HepG2 (cell line): ENCODE results near the gene RNU5B-1. TPM values are rescaled to one million over a fixed set of nuclear protein-coding genes. Genes with fewer than 3 reads are reported as not detected.
A peak's percentile ranks its signal among the peaks of the same experiment; 100 is the strongest.

Experiments
- ARNT2 ChIP-seq: sonication (generic); formaldehyde crosslinking; IDR thresholded peaks from 2 replicates; pipeline ENCODE4 v1.8.0; 2022; ENCODE audit warnings: mild to moderate bottlenecking, low read depth, missing genetic modification reagents, moderate library complexity
- CBFB ChIP-seq: sonication (generic); formaldehyde crosslinking; IDR thresholded peaks from 2 replicates; pipeline ENCODE4 v1.4.0; 2020; ENCODE audit warnings: missing genetic modification reagents
- CENPX ChIP-seq: sonication (generic); formaldehyde crosslinking; IDR thresholded peaks from 2 replicates; pipeline ENCODE4 v1.9.0; 2021; ENCODE audit warnings: mild to moderate bottlenecking, missing genetic modification reagents, moderate library complexity
- CREM ChIP-seq, 2 experiments: sonication (generic) in 1 of 2; formaldehyde crosslinking in 1 of 2; IDR thresholded peaks; 2 replicates each; pipeline versions ENCODE4 v1.4.0 to v1.6.1; 2016 to 2020; ENCODE audit warnings: antibody characterized with exemption in 1 of 2, mild to moderate bottlenecking in 1 of 2, missing genetic modification reagents in 1 of 2
- FLYWCH1 ChIP-seq: sonication (generic); formaldehyde crosslinking; IDR thresholded peaks from 2 replicates; pipeline ENCODE4 v1.8.1; 2023; ENCODE audit warnings: mild to moderate bottlenecking, missing genetic modification reagents
- GATAD2A ChIP-seq: IDR thresholded peaks from 2 replicates; pipeline ENCODE4 v1.6.1; 2016
- HDAC2 ChIP-seq: sonication (generic); formaldehyde crosslinking; IDR thresholded peaks from 2 replicates; pipeline ENCODE4 v1.4.0; 2020; ENCODE audit warnings: missing genetic modification reagents
- KLF6 ChIP-seq: IDR thresholded peaks from 2 replicates; pipeline ENCODE4 v1.8.0; 2016; ENCODE audit warnings: missing biosample characterization, missing genetic modification reagents
- LBX2 ChIP-seq: sonication (generic); formaldehyde crosslinking; IDR thresholded peaks from 2 replicates; pipeline ENCODE4 v1.5.0; 2020; ENCODE audit warnings: missing genetic modification reagents, mild to moderate bottlenecking, borderline replicate concordance
- MYNN ChIP-seq: sonication (generic); formaldehyde crosslinking; IDR thresholded peaks from 2 replicates; pipeline ENCODE4 v1.4.0; 2020; ENCODE audit warnings: mild to moderate bottlenecking, low read depth, missing genetic modification reagents
- NAIF1 ChIP-seq: sonication (generic); formaldehyde crosslinking; IDR thresholded peaks from 2 replicates; pipeline ENCODE4 v1.5.0; 2020; ENCODE audit warnings: mild to moderate bottlenecking, missing genetic modification reagents, borderline replicate concordance
- NCOA5 ChIP-seq: sonication (generic); formaldehyde crosslinking; IDR thresholded peaks from 2 replicates; pipeline ENCODE4 v1.4.0; 2020; ENCODE audit warnings: missing genetic modification reagents
- PPARG ChIP-seq: conservative IDR thresholded peaks from 2 replicates; pipeline ENCODE4 v1.6.1; 2016; ENCODE audit warnings: missing biosample characterization, missing genetic modification reagents
- RAD51 ChIP-seq: fragments of 450-650 bp; IDR thresholded peaks from 2 replicates; pipeline ENCODE4 v1.6.1; 2016; ENCODE audit warnings: borderline replicate concordance
- RARG ChIP-seq: sonication (generic); formaldehyde crosslinking; IDR thresholded peaks from 2 replicates; pipeline ENCODE4 v1.4.0; 2020; ENCODE audit warnings: low read depth, mild to moderate bottlenecking, missing genetic modification reagents
- RORA ChIP-seq: sonication (generic); formaldehyde crosslinking; IDR thresholded peaks from 2 replicates; pipeline ENCODE4 v1.5.0; 2020; ENCODE audit warnings: mild to moderate bottlenecking, missing genetic modification reagents, moderate library complexity
- SETDB1 ChIP-seq: sonication (generic); formaldehyde crosslinking; IDR thresholded peaks from 2 replicates; pipeline ENCODE4 v1.5.1; 2020; ENCODE audit warnings: missing genetic modification reagents, mild to moderate bottlenecking, borderline replicate concordance
- SMAD9 ChIP-seq: sonication (generic); formaldehyde crosslinking; IDR thresholded peaks from 2 replicates; pipeline ENCODE4 v1.5.1; 2020; ENCODE audit warnings: mild to moderate bottlenecking, missing genetic modification reagents
- SNAI1 ChIP-seq: sonication (generic); formaldehyde crosslinking; IDR thresholded peaks from 2 replicates; pipeline ENCODE4 v1.5.0; 2020; ENCODE audit warnings: mild to moderate bottlenecking, missing genetic modification reagents, borderline replicate concordance
- TFDP1 ChIP-seq: IDR thresholded peaks from 2 replicates; pipeline ENCODE4 v1.6.1; 2016; ENCODE audit warnings: missing compliant biosample characterization, missing genetic modification reagents, borderline replicate concordance
- TOPORS ChIP-seq: sonication (generic); formaldehyde crosslinking; IDR thresholded peaks from 2 replicates; pipeline ENCODE4 v1.8.0; 2023; ENCODE audit warnings: mild to moderate bottlenecking, missing genetic modification reagents
- U2AF2 ChIP-seq: fragments of 200-400 bp; formaldehyde crosslinking; IDR thresholded peaks from 2 replicates; pipeline ENCODE4 v1.6.1; 2017; ENCODE audit warnings: low read depth, mild to moderate bottlenecking, low read length
- ZBTB39 ChIP-seq: sonication (generic); formaldehyde crosslinking; IDR thresholded peaks from 2 replicates; pipeline ENCODE4 v1.5.0; 2020; ENCODE audit warnings: missing genetic modification reagents
- ZNF382 ChIP-seq: sonication (generic); formaldehyde crosslinking; IDR thresholded peaks from 2 replicates; pipeline ENCODE4 v1.5.0; 2020; ENCODE audit warnings: missing genetic modification reagents, mild to moderate bottlenecking, borderline replicate concordance
- ZNF549 ChIP-seq: sonication (generic); formaldehyde crosslinking; IDR thresholded peaks from 2 replicates; pipeline ENCODE4 v1.5.0; 2020; ENCODE audit warnings: missing genetic modification reagents
- ZNF572 ChIP-seq: sonication (generic); formaldehyde crosslinking; IDR thresholded peaks from 2 replicates; pipeline ENCODE4 v1.5.1; 2020; ENCODE audit warnings: mild to moderate bottlenecking, missing genetic modification reagents
- ZNF615 ChIP-seq: sonication (generic); formaldehyde crosslinking; IDR thresholded peaks from 2 replicates; pipeline ENCODE4 v1.5.0; 2020; ENCODE audit warnings: mild to moderate bottlenecking, missing genetic modification reagents, borderline replicate concordance
- ZNF616 ChIP-seq: sonication (generic); formaldehyde crosslinking; IDR thresholded peaks from 2 replicates; pipeline ENCODE4 v1.5.0; 2020; ENCODE audit warnings: low read depth, mild to moderate bottlenecking, missing genetic modification reagents
- ZNF724P ChIP-seq: sonication (generic); formaldehyde crosslinking; IDR thresholded peaks from 2 replicates; pipeline ENCODE4 v1.8.0; 2022; ENCODE audit warnings: missing genetic modification reagents, borderline replicate concordance
- ZSCAN21 ChIP-seq: sonication (generic); formaldehyde crosslinking; IDR thresholded peaks from 2 replicates; pipeline ENCODE4 v1.8.0; 2022; ENCODE audit warnings: mild to moderate bottlenecking, missing genetic modification reagents, moderate library complexity, borderline replicate concordance
- polyA plus RNA-seq, 8 experiments: library from polyadenylated mRNA; depleted of rRNA in 3 of 8; stranded (reverse) in 7 of 8; unstranded in 1 of 8; fragments of >200 nt; fragmentation: Illumina TruSeq in 4 of 8; extraction: Trizol in 4 of 8; gene quantifications; 2 replicates each; pipeline versions ENCODE4 v1.2.1 to v1.2.3, GENCODE V29; 2011 to 2016; ENCODE audit warnings: low read depth in 4 of 8, missing spikeins in 1 of 8, mixed read lengths in 1 of 8; ENCODE audit not compliant: insufficient read depth in 1 of 8
- total RNA-seq, 5 experiments: library from RNA; depleted of rRNA; stranded (reverse); fragments of >200 nt; fragmentation: Illumina TruSeq; extraction: Trizol; gene quantifications; 2 replicates each; pipeline ENCODE4 v1.2.3, GENCODE V29; 2016; ENCODE audit warnings: low read depth in 1 of 5

RNU5B-1 gene
- total and polyA plus RNA-seq, 2 of the 13 experiments (the other 11 are each of a cell fraction or from before 2014, with no cell fraction given): 1,646 TPM; not detected in 1

GRCh38 chr15:65286069-65286703 lies 18.3 kb upstream of the RNU5B-1 start (continued):
- TF ChIP-seq GATAD2A (CRISPR knock-in tag): no peak; the same call in 1 of the 2 replicates
- peak; percentile 90; the same call in 1 of the 2 replicates for TF ChIP-seq ZNF572 (CRISPR knock-in tag)
- 0 out of 2 replicates have a peak, but pooled peaks have one; percentile 74 for TF ChIP-seq ZBTB39 (CRISPR knock-in tag)
- no peak for TF ChIP-seq CBFB (CRISPR knock-in tag)
- TF ChIP-seq SNAI1: no peak
- TF ChIP-seq SETDB1 (CRISPR knock-in tag): no peak
- 0 out of 2 replicates have a peak, but pooled peaks have one; percentile 5 for TF ChIP-seq ZSCAN21 (CRISPR knock-in tag)
- TF ChIP-seq SMAD9 (CRISPR knock-in tag): no peak
- no peak for TF ChIP-seq RAD51
- TF ChIP-seq ZNF616: no peak
- TF ChIP-seq RARG: no peak
- TF ChIP-seq NAIF1 (CRISPR knock-in tag): peak; percentile 63; the same call in 1 of the 2 replicates
- TF ChIP-seq ARNT2 (CRISPR knock-in tag): no peak
- no peak for TF ChIP-seq CREM (IDR thresholded peaks at IDR 0.05)
- TF ChIP-seq CREM (CRISPR knock-in tag; IDR thresholded peaks at IDR 0.05): no peak
- no peak for TF ChIP-seq RORA (CRISPR knock-in tag)
- TF ChIP-seq U2AF2: no peak
- TF ChIP-seq TFDP1 (CRISPR knock-in tag): no peak
- TF ChIP-seq HDAC2 (CRISPR knock-in tag): no peak; the same call in 1 of the 2 replicates
- TF ChIP-seq ZNF724P (CRISPR knock-in tag): no peak
- no peak for TF ChIP-seq ZNF382 (CRISPR knock-in tag)
- no peak for TF ChIP-seq NCOA5
- TF ChIP-seq FLYWCH1 (CRISPR knock-in tag): no peak
- no peak for TF ChIP-seq TOPORS (CRISPR knock-in tag)
- TF ChIP-seq ZNF615 (CRISPR knock-in tag): no peak
- TF ChIP-seq PPARG (CRISPR knock-in tag): no peak
- no peak for TF ChIP-seq LBX2
- TF ChIP-seq MYNN: no peak
- no peak for TF ChIP-seq KLF6 (CRISPR knock-in tag)
- TF ChIP-seq ZNF549 (CRISPR knock-in tag): no peak
- TF ChIP-seq CENPX: no peak
